Measurements from ENCODE around the gene UPF3B.
A peak's percentile ranks its signal among the peaks of the same experiment; 100 is the strongest.

Gene UPF3B

GRCh38 chrX:119791437-119792231, 61.1 kb downstream of the UPF3B start, which contains the start of gene RPL39:
TSS of gene RPL39 (minus strand) at chrX:119791630. CDS start at chrX:119791576, 54 bp downstream.
- Mint-ChIP-seq H3K27me3 (no peaks in the 10 kb centered on the region), H3K9me3 (ENCODE audit: low read depth) (no peaks in the 10 kb centered on the region)

GRCh38 chrX:119790977-119791436, 61.8 kb downstream of the UPF3B start:
- H3K9me3 Mint-ChIP-seq (ENCODE audit: low read depth) = no peaks in the 10 kb centered on the region
- peak overlapping the region; percentile 95 for H3K4me3 Mint-ChIP-seq
- peak overlapping the region; percentile 97 for H3K27ac Mint-ChIP-seq
- H3K36me3 Mint-ChIP-seq = no peaks in the 10 kb centered on the region
- no peaks in the 10 kb centered on the region for H3K27me3 Mint-ChIP-seq
- peaks cover 12% of the 10 kb centered on the region for H3K4me1 Mint-ChIP-seq (ENCODE audit: low read depth)

More at GRCh38 chrX:119791437-119792231, 61.1 kb downstream of the UPF3B start, which contains the start of gene RPL39:
- Mint-ChIP-seq H3K4me3 (peak within 1 kb of the TSS; percentile 95), H3K27ac (peak within 1 kb of the TSS; percentile 97), H3K4me1 (ENCODE audit: low read depth) (peaks cover 12% of the 10 kb centered on the region), H3K36me3 (no peaks in the 10 kb centered on the region)

DNA sequence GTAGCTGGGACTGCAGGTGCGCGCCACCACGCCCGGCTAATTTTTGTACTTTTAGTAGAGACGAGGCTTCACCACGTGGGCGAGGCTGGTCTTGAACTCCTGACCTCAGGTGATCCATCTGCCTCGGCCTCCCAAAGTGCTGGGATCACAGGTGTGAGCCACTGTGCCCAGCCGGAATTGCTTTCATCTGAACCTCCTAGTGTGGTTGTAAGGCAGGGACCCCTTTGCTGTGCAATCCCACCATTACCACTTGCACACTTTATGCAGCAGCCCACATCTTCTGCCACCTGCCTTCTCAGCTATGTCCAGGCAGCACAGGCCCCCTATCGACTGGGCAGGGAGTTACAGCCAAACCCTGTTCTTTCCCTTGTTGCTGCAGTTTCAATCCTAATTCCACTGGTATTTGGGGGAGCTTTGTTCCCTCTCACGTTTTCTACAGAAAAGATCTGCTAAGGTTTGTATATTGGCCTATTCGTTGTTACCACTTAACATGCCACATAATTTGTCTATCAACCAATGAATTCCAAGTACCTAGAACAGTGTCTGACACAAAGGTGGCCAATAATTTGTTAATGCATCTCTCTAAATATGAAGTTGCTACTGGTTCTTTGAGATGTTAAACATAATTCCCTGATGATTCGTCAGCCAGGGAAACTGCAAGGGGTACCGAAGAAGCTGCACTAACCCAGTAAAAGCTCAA, 67.9 kb downstream of the UPF3B start:
- no peaks in the 10 kb centered on the region for H3K9me3 Mint-ChIP-seq (ENCODE audit: low read depth)
- no peaks in the 10 kb centered on the region for H3K27me3 Mint-ChIP-seq
- peak overlapping the region; percentile 66 for H3K27ac Mint-ChIP-seq
- no peaks in the 10 kb centered on the region for H3K36me3 Mint-ChIP-seq
- peaks cover 24% of the 10 kb centered on the region for H3K4me1 Mint-ChIP-seq (ENCODE audit: low read depth)
- H3K4me3 Mint-ChIP-seq = peak overlapping the region; percentile 73

All from activated naive CD8-positive, alpha-beta T cell (primary cell).